ENCODE data around the gene FGGY.
"Not testable (repeated sequence)": the region's sequence is repeated elsewhere in the genome, so short reads cannot be mapped to it uniquely, and the experiment has no call there.

The FGGY gene

DNA sequence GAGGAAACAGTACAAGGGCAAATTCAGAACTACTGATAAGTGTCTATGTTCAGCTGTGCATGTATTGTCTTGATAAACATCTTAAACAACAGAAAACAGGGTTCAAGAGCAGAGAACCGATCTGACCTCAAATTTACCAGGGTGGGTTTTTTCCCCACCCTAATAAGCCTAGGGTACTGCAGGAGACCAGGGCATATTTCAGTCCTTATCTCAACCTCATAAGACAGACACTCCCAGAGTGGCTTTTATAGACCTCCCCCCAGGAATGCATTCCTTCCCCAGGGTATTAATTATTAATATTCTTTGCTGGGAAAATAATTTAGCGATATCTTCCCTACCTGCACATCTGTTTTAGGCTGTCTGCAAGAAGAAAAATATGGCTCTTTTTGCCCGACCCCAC, 261.7 kb downstream of the FGGY start:
- DNase-seq, result not testable (repeated sequence)

DNA sequence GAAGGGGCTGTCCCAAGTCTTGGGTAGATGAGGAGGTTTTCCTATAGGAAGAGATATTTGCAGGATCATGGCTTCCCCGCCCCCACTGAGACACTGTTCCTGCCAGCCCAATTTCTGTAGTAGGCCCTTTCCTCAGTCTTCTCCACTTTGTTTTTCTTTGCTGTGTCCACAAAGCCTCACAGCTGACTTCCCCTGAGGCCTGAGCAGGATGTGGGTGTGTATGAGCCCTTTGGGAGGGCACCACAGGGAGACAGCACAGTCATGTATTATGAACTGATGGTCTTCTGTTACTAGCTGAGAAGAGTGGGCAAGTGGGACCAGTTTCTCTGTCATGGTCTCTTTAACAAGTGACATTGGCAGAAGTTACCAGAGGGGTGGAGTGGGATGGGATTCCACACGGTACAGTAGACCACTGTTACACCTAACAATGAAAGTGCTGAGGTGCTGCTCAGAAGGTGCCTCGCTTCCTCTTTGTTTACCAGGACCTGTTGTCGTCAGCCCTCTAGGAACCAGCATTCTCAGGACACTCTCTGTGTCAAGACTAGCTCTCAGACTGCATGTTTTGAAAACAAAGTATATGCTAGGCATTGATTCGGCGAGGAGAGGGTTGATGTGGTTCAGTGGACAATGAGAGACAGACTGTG, 264.0 kb downstream of the FGGY start:
- peak; percentile 27 for DNase-seq

GRCh38 chr1:59561796-59562195, 264.9 kb downstream of the FGGY start:
- no peak for DNase-seq

- no peak for DNase-seq
Measured at GRCh38 chr1:59564192-59564891, 267.4 kb downstream of the FGGY start.

DNA sequence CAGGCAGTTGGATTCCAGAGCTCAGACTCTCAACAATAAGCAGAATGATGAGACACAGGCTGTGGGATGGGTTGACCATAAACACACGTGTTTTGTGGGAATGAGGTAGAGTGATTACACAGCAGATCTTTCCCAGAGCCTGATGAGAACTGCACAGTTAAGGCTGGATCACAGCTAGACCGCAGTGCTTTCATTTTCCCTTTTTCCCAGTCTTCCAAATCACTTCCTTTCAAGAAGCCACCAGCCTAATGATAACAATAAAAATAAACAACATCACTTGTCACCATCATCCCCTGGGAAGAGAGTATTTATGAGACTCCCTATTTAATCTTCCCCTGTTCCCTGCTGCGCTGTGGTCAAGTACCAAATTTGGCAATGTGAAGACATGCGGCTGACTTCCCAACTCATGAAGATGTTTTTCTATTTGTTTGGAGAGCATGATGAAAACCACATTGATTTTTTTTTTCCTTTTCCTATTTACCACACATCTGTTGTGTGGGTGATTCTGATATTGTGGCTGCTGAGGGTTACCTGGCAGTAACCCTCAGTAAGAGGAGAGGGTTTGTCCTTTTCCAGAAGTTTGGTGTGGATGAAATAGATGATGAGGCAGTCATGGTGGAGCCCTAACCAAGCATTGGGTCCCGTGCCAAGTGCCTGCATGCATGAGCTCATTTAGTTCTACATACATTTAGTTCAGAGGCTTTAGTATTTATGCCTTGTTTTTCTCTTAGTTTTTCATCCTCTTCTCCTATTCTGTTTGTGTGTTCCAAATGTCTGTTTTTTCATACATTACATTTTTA, 268.9 kb downstream of the FGGY start:
- no peak for DNase-seq

DNA sequence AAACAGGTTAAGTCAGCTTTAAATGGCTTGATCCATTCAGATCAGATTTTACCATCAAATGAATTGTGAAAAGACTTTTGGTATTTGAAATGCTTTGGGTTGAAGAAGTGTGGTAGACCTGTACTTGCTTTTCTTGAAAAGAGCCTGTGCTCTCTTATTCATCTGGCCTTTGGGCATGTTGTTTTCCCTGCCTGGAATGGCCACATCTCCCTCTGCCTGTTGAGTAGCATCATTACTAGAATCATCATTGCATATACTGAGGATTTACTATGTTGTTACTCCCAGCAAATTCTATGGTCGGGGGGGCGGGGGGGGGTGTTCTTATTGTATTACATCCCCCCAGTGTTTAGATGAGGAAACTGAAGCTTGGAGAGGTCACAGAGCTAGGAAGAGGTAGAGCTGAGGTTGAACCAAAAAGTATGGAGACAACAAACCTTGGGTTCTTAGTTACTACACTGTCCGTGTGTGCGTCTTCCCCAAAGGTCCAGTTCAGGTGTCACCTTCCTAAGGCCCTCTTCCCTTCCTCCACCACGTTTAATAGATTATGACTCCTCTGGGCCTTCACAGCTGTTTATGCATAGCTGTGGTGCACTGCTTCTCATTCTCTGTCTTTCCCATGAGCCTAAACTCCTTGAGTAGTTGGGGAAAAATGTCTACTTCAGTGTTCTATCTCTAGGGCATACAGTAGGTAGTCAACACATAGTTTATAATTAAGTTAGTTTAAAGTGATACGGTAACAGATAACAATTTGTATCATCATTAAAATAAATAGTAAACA, 271.5 kb downstream of the FGGY start:
- DNase-seq, result peak; percentile 6

GRCh38 chr1:59569198-59569597, 272.3 kb downstream of the FGGY start:
- no peak for DNase-seq

DNA sequence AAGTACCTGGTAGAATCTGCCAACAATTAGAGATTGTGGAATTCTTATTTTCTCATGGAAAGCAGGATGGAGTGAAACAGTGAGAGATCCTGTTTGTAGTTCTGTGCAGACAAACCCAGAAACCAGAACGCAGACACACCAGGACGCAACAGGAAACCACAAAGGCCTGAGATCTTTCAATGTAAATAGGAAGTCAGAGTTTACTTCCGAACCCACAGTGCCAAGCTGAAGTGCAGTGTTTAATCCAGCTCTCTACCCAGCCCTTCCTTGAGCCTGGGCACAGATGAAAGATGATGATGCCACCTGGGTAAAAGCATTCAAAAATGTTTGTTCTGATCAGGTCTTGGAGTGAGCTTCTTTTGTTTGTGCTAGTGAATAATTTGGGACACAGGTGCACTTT, 273.6 kb downstream of the FGGY start:
- DNase-seq, result peak; percentile 91

DNA sequence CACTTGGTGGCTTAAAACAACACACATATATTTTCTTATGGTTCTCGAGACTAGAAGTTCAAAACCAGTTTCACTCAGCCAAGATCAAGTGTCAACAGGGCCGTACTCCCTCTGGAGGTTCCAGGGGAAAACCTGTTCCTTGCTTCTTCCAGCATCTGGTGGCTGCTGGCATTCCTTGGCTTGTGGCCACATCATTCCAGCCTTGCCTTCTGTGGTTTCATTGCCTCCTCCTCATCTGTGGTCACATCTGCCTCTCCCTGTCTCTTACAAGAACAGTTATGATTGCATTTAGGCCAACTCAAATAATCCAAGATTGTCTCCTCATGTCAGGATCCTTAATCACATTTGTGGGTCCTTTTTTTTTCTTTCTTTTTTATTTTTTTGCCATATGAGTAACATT, 277.2 kb downstream of the FGGY start:
- no peak for DNase-seq

- no peak for DNase-seq
Measured at GRCh38 chr1:59577774-59578173, 280.9 kb downstream of the FGGY start.

DNA sequence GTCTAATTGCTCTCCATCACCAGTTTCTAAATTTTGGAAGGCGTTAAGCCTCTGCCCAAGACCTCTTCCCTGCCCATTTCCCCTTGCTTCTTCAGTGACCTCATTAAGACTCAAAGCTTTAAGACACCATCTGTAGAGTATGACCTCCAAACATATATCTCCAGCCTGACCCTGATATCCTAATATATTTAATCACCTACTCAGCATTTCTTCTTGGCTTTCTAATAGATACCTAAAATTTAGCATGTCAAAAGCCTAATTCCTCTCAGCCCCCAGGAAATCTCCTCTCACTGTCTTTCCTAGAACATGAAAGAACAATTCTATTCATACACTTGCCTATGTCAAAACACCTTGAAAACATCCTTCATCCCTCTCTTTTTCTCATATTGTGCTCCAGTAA, 282.3 kb downstream of the FGGY start:
- DNase-seq, result no peak

DNA sequence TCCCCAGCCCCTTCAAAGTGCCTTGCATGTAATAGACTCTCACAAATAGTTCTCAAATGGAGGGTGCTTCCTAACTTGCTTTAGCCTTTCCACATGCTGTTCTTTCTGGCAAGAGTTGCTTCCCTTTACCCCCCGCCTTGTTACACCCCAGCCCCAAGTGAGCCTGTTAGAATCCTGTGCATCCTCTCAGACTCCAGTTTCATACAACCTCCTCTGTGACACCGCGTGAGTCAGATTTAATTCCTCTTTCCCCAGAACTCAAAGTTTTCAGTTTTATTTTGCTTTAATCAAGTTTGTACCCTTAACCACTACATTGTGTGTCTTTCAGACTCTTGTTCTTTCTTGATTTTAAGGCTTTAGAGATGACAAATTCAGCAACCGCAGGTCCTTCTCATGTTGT, 283.4 kb downstream of the FGGY start:
- no peak for DNase-seq

DNA sequence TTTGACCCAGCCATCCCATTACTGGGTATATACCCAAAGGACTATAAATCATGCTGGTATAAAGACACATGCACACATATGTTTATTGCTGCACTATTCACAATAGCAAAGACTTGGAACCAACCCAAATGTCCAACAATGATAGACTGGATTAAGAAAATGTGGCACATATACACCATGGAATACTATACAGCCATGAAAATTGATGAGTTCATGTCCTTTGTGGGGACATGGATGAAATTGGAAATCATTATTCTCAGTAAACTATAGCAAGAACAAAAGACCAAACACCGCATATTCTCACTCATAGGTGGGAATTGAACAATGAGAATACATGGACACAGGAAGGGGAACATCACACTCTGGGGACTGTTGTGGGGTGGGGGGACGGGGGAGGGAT, 295.5 kb downstream of the FGGY start:
- not testable (repeated sequence) for DNase-seq

DNA sequence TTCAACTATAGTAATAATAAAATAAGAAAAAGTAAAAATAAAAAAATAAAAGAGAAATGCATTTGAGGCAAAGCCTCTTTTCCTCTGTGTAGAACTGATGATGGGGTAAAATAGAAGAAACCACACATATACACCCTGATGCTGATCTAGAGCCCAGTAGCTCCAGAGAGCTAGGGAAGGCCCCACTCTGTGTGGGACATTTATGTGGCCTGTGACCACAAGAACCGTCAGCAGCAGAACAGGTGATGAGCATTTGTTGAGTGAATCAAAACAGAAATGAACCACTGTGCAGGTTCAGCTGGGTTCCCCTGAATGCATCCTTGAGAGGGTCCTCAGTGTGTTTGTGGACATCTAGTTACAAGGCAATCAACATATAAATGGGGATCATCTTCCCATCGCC, 296.0 kb downstream of the FGGY start:
- DNase-seq, result no peak

DNA sequence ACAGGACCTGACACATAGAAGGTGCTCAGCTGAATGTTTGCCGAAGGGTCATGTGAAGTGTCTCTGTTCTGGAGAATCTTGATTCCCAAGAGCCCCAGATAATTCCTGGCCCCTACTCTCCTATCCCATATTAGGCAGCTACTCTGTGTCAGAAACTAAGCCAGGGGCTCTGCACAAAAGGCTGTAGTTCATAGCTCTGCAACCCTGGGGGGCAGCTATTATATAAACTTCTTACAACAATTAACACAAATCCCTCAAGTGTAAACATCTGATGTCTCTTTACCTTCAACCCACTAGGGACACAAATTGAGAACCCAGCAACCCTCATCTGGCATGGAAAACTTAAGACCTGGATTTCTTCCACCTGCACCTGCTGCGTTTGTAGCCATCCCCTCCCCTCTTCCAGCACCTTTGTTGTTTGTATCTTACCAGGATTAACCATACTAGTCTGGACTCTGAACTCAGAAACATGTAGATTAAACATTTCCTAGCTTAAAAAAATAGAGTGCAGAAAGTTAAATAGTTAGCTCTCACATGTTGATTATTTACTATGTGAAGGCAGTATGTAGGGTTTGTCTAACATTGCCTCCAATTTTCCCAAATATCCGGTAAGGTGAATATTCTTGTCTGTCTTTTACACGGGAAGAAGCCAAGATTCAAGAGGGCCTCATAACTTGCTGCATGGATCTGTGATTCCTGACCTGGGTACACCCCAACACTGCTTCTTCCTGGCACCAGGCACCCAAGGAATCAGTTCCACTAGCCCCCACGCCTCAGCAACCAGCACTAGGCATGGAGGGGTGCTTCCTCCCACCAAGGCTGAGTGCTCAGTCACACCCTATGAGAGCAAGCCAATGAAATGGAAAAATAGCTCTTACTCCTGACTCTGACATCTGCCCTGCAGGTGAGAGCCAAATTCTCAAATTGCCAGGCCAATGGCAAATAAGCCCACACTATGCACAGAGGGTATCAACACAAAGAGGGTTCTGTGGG, 297.2 kb downstream of the FGGY start:
- peak; percentile 55 for DNase-seq

DNA sequence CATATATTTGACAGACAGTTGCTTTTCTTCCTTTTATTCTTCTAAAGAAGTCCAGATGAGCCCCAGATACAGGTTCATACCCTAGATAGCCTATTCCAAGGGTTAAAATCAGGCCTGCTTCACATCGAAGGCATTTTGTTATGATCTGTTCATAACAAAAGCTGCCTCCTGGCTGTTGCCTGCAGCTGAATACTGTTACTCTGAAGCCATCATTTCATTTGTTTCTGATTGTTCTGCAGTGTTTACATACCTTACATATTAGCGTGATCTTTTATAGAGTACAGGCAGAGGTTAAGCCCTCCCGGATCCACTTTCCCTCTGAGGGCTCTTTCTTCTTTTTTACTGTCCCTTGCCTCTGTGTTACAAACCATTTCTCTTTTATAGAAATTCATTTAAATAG, 298.9 kb downstream of the FGGY start:
- peak; percentile 74 for DNase-seq

DNA sequence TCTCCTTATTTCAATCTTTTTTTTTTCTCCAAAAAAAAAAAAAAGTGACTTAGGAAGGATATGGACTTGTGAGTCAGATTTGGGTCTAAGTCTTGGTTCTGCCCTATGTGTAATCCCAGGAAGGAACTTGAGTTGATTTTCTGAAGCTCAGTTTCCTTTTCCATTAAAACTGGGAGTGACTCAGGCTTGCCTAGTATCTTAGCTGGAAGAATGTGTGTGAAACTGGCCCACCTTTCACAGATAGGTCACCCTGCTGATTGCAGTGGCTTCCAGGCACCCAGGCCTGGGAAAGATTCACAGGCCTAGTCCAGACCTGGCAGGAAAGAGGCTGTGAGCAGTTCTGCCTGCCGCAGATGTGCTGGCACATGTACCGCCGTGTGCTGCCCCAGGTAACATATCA, 299.5 kb downstream of the FGGY start:
- DNase-seq, result no peak

GRCh38 chr1:59596956-59597355, 300.1 kb downstream of the FGGY start:
- no peak for DNase-seq

DNA sequence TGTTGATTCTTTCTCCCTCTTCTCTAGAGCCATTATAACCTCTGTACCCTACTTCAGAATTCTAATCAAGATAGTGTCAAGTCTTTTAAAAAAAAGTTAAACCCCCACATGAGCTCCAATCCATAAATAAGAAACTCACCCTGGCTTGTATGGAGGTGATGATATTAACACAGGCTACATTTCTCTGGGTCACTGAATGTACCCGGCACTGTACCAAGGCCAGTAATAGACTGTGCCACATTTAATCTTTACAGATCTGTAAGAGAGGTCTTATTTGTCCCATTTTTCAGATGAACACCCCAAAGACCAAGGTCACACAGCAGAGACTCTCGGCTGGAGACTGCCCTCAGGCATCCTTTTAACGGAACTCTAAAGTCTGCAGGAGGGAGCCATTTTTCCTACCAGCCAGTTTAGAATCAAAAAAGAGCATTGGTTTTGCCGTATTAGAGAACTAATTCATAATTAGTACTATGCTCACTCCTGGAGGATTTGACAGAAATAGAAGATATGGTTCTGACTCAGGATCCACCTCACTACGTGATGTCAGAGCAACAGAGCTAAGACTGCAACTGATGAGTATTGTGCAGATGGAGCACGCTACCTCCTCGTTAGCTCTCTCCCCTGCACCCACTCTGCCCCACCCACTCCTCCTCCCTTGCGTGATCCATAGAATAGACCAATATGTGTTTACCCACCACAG, 300.7 kb downstream of the FGGY start:
- peak; percentile 23 for DNase-seq

- DNase-seq, result no peak
Measured at GRCh38 chr1:59598120-59598440, 301.2 kb downstream of the FGGY start.

DNA sequence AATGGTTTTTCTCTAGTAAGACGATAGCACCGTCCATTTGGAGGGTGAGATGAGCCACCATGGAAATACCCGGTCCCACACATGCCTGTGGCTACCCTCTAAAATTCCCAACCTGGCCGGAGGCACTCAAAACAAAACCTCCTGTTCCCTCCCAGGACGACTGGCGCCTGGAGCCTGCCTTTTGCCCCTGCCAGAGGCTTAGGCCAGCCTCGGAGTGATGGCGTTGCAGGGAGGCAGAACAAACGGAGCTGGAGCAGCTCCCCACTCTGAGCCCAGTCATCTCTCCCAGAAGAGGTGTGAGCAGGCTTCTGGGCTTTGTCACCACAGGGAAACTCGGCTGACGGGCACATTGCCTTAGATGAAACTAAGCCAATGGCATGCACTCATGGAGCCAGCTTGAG, 304.1 kb downstream of the FGGY start:
- DNase-seq, result no peak

DNA sequence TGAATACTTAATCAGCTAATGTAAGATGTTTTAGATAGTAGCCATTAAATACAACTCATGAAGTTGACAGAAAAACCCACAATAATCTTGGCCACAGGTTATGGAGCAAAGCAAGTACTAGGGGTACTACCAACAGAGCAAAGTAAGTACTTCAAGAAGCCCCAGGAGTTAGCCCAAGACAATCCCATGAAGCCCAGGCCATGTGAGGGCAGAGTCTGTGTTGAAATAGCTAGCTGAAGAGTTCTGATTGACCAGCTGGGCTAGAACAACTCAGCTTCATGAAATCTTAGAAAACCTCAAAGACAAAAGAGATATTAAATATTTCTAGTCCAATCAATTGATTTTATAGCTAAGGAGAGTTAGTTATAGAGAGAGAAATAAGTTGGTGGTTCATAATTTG, 304.9 kb downstream of the FGGY start:
- DNase-seq, result no peak
